ENCODE results near the gene SLX4. TPM values are rescaled to one million over a fixed set of nuclear protein-coding genes. Genes with fewer than 3 reads are reported as not detected.

The SLX4 gene
- total and polyA plus RNA-seq, 9 of the 15 experiments (the other 6 are each of a cell fraction or from before 2014, with no cell fraction given): 0.29 to 7.9 (median 3.8) TPM

DNA sequence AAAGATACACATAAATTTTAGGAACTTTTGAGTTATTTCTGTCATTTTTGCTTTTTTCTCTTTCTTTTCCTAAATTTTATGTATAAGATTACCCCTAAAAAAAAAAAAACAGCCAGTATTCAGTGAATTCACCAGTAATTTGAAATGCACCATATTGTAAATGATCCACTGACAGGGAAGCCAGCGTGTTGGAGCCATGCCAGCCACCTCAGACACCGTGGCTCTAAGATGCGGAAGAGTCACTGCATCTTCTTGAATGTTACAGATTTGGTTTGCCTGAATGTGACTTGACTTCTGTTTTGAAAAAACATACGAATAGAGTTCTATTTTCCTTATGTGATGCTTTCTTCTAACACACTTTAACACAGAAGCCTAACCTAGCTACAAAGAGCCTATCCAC lies 73.2 kb downstream of the SLX4 start:
- H4K20me1 ChIP-seq (replicated peaks; ENCODE audit: control insufficient read depth, insufficient read depth, low read length): 0 out of 2 replicates have a peak, but pooled peaks cover 3% of the 10 kb centered on the region
- intact Hi-C loops (cut with micrococcal nuclease): no loop called here
- H3K4me1 ChIP-seq (replicated peaks in 1 of 2; ENCODE audit: control insufficient read depth in 2 of 2, insufficient read depth in 2 of 2, low read length in 2 of 2): no peaks in the 10 kb centered on the region
- peaks cover 0 to 18% of the 10 kb centered on the region in 2 experiments; a peak in 2 of 5 replicates for H3K27me3 ChIP-seq (ENCODE audit: control insufficient read depth in 2 of 2, insufficient read depth in 2 of 2, low read length in 2 of 2)
- H3K9me3 ChIP-seq (replicated peaks; ENCODE audit: control insufficient read depth, insufficient read depth, low read depth, low read length): no peaks in the 10 kb centered on the region
- in situ Hi-C loops (cut with MboI): no loop called here
- no peak overlapping the region for H3K4me2 ChIP-seq (ENCODE audit: insufficient read depth, low read length)
- H3K9ac ChIP-seq (ENCODE audit: insufficient read depth in 1 of 2, low read depth in 2 of 2, low read length in 2 of 2): no peak overlapping the region
- no peak overlapping the region for H3K4me3 ChIP-seq
- DNase-seq (ENCODE audit: extremely low read depth in 1 of 4, low spot score in 3 of 4): no peak
- 44% methylated on average over 4 of the region's 4 CpGs for WGBS (ENCODE audit: insufficient coverage, low coverage, missing lambda C conversion rate)
- H3K79me2 ChIP-seq (ENCODE audit: control insufficient read depth, insufficient read depth, low read length): no peaks in the 10 kb centered on the region
- no peak for TF ChIP-seq EWSR1 (IDR thresholded peaks at IDR 0.05; ENCODE audit: borderline replicate concordance, low read depth, partially characterized antibody)
- TF ChIP-seq, protein P1, sequence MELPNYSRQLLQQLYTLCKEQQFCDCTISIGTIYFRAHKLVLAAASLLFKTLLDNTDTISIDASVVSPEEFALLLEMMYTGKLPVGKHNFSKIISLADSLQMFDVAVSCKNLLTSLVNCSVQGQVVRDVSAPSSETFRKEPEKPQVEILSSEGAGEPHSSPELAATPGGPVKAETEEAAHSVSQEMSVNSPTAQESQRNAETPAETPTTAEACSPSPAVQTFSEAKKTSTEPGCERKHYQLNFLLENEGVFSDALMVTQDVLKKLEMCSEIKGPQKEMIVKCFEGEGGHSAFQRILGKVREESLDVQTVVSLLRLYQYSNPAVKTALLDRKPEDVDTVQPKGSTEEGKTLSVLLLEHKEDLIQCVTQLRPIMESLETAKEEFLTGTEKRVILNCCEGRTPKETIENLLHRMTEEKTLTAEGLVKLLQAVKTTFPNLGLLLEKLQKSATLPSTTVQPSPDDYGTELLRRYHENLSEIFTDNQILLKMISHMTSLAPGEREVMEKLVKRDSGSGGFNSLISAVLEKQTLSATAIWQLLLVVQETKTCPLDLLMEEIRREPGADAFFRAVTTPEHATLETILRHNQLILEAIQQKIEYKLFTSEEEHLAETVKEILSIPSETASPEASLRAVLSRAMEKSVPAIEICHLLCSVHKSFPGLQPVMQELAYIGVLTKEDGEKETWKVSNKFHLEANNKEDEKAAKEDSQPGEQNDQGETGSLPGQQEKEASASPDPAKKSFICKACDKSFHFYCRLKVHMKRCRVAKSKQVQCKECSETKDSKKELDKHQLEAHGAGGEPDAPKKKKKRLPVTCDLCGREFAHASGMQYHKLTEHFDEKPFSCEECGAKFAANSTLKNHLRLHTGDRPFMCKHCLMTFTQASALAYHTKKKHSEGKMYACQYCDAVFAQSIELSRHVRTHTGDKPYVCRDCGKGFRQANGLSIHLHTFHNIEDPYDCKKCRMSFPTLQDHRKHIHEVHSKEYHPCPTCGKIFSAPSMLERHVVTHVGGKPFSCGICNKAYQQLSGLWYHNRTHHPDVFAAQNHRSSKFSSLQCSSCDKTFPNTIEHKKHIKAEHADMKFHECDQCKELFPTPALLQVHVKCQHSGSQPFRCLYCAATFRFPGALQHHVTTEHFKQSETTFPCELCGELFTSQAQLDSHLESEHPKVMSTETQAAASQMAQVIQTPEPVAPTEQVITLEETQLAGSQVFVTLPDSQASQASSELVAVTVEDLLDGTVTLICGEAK (IDR thresholded peaks at IDR 0.05): no peak
- TF ChIP-seq, protein P1 (CRISPR knock-in tag; IDR thresholded peaks at IDR 0.05): no peak
- TF ChIP-seq SPI1 (IDR thresholded peaks at IDR 0.05; ENCODE audit: borderline replicate concordance, low read depth, low read length): no peak
- peak; percentile 23; the same call in 1 of the 2 replicates for TF ChIP-seq NFIC (IDR thresholded peaks at IDR 0.05)
- TF ChIP-seq ZNF121 (CRISPR knock-in tag; conservative IDR thresholded peaks at IDR 0.05): no peak
- CTCF ChIA-PET (ENCODE audit: low intra/inter-chr PET ratio): no interaction called here
- POLR2A ChIA-PET: interaction anchor here (0.7 kb wide), 1 partner anchor 349 kb away, joined by 3 read pairs; no protein-coding TSS in a partner anchor
- BruUV-seq (replicated peaks): no TSS peak
- ATAC-seq: no peak
- FAIRE-seq: no peak
- no peaks in the 10 kb centered on the region for H3K36me3 ChIP-seq (ENCODE audit: control insufficient read depth, insufficient read depth, low read length)
- H2AFZ ChIP-seq (ENCODE audit: low read depth, low read length): no peak overlapping the region
- no peak overlapping the region for H3K27ac ChIP-seq (ENCODE audit: extremely low read depth, low read depth, low read length)
- no peaks in the 10 kb centered on the region for H3K9me1 ChIP-seq (ENCODE audit: control insufficient read depth, insufficient read depth, low read length)
